LNCaP clone FGC (cell line): Measurements from ENCODE around the gene BUB3.

Experiments used
- DNase-seq: peaks from one replicate; pipeline ENCODE4 v3.0.0-alpha.2; 2011; ENCODE audit warnings: low read depth
- H3K4me3 ChIP-seq: 2 replicates; pipeline ENCODE4 v1.5.1; 2011; ENCODE audit warnings: mild to moderate bottlenecking, low read depth, low read length, control low read depth
- CTCF ChIP-seq: IDR thresholded peaks from 2 replicates; pipeline ENCODE4 v1.5.1; 2012; ENCODE audit warnings: mild to moderate bottlenecking; ENCODE audit not compliant: control insufficient read depth, insufficient read depth; ENCODE audit errors: extremely low read depth

Gene BUB3

GRCh38 chr10:123200531-123200930, 46.3 kb downstream of the BUB3 start:
- TF ChIP-seq CTCF: no peak
- no peak for DNase-seq
- no peak overlapping the region for H3K4me3 ChIP-seq

GRCh38 chr10:123202506-123202905, 48.3 kb downstream of the BUB3 start:
- no peak for TF ChIP-seq CTCF
- DNase-seq: no peak

DNA sequence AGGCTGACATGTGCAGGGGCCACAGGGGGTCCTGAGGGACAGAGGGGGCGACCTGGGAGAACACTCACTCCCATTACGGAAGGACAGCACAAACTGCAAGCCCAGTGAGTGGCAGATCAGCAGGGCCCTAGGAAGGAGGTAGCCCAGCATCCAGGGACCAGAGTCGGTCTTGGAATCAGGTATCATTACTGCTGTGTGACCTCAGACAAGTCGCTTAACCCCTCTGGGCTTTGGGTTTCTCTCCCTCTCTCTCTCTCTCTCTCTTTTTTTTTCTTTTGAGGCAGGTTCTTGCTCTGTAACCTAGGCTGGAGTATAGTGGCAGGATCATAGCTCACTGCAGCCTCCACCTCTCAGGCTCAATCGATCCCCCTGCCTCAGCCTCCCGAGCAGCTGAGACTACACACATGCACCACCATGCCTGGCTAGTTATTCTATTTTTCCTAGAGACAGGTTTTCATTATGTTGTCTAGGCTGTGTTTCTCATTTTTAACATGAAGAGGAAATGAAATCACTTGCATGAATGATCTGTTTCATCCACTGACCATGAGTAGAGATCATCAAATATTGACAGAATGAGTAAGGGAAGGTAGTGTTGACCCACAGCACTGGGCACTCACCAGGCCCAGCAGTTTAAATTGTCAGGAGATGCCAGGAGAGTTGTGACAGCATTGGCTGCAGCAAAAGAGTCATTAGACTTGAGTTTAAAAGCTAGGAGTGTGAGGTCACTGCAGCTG, 49.4 kb downstream of the BUB3 start:
- peak; percentile 93 for DNase-seq
- TF ChIP-seq CTCF: no peak
- no peak overlapping the region for H3K4me3 ChIP-seq

More at GRCh38 chr10:123202506-123202905, 48.3 kb downstream of the BUB3 start:
- no peak overlapping the region for H3K4me3 ChIP-seq

DNA sequence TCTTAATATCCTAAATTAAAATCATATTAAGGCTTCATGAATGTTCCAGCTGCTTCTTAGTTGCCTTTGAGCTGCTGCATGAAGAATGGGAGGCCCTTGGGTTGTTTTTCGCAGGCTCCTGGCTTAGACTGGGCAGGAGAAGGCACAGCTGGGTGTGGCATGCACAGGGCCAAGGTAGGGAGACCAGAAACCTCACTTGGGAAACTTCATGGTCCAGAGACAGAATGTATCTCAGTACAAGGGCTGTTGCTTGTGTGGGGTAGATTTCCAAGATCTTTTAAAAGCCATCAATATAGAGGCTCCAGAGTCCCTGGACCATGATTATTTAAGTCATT, 49.9 kb downstream of the BUB3 start:
- no peak for TF ChIP-seq CTCF
- no peak overlapping the region for H3K4me3 ChIP-seq

DNA sequence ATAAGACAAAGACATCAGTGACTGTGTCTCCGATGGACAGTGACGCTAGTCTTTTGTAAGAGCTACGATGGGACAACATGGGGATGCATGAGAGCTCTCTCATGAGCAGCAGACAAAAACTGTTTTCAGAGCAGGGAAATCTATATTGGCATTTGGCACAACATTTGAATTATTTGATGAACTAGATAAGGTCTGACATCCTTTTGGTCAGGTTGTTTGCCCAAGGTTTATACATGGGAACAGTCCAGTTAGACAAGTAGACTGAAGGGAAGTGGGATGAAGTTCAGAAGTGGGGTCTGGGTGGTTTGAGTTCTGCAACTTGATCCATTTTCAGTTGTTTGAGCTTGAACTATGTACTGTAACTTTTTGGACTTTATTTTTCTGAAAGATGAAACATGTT, 50.8 kb downstream of the BUB3 start:
- DNase-seq: peak; percentile 52
- TF ChIP-seq CTCF: no peak
- H3K4me3 ChIP-seq: no peak overlapping the region

More for the DNA sequence above, 49.9 kb downstream of the BUB3 start:
- DNase-seq: no peak

- no peak for DNase-seq
- TF ChIP-seq CTCF: no peak
Observed at GRCh38 chr10:123212063-123212462, 57.9 kb downstream of the BUB3 start.

GRCh38 chr10:123212640-123213039, 58.4 kb downstream of the BUB3 start:
- DNase-seq: no peak
- TF ChIP-seq CTCF: no peak
- no peak overlapping the region for H3K4me3 ChIP-seq

More at GRCh38 chr10:123212063-123212462, 57.9 kb downstream of the BUB3 start:
- H3K4me3 ChIP-seq: no peak overlapping the region
